GM23338 (cell line): ENCODE measurements around the gene POLR3E.

ENCODE experiments used
- CTCF ChIP-seq, 2 experiments: fragments of 200-600 bp in 1 of 2; sonication (generic) in 1 of 2; conservative IDR thresholded peaks; 2 replicates each; pipeline versions ENCODE4 v1.5.1 to v1.6.1; 2016 to 2017; ENCODE audit warnings: antibody characterized with exemption in 2 of 2, low read depth in 2 of 2, mild to moderate bottlenecking in 2 of 2, moderate library complexity in 1 of 2
- ZNF114 ChIP-seq: fragments of 250-450 bp; sonication (Bioruptor Pico); IDR thresholded peaks from 2 replicates; pipeline ENCODE4 v1.5.0; 2020; ENCODE audit warnings: mild to moderate bottlenecking, moderate library complexity

- TF ChIP-seq CTCF (conservative IDR thresholded peaks at IDR 0.05; ENCODE audit: low read depth in 2 of 2) (no peak), ZNF114 (no peak)
Measured at GRCh38 chr16:22284637-22285036, 12.6 kb upstream of the POLR3E start.
